Left colon (tissue), 2 donors: ENCODE measurements around the gene ECSIT. TPM values are rescaled to one million over a fixed set of nuclear protein-coding genes. Genes with fewer than 3 reads are reported as not detected.
"Not testable (repeated sequence)": the region's sequence is repeated elsewhere in the genome, so short reads cannot be mapped to it uniquely, and the experiment has no call there.

Experiments used
- ATAC-seq: fragments of 200-7000 bp; cut with Tn5 transposase; one replicate; pipeline ENCODE4 v1.9.1; 2020; ENCODE audit warnings: mild to moderate bottlenecking, moderate library complexity
- DNase-seq, 2 donors: peaks; one replicate each; pipeline ENCODE4 v3.0.0-alpha.2; 2020
- intact Hi-C, 2 donors: fragments of 100-400 bp; cut with DNase I in 1 of 2; cut with micrococcal nuclease in 1 of 2; formaldehyde crosslinking; loops; one replicate each; pipeline versions ENCODE4 v1.11.2 to v1.14.0; 2022; cut with DNase I, micrococcal nuclease
- microRNA-seq, 2 donors: library from miRNA; unstranded; fragments of <30 nt; microRNA quantifications; one replicate each; pipeline versions ENCODE4 v1.1.0 to v1.2.0, GENCODE V29; 2020
- total RNA-seq, 2 donors: library from RNA; stranded (reverse); fragmentation: NEBNext Ultra II Directional; extraction: Animal tissue kit (Norgen Biotek cat#: 25700); gene quantifications; one replicate each; pipeline ENCODE4 v1.2.1, GENCODE V29; 2021
- donor health status: DM: no; HTN: no; CAD: no.
- donor health status: DM: yes; HTN: yes; CAD: no.

ECSIT gene
- total RNA-seq, 2 donors from 2014 or later, result 52.8 to 64.5 TPM

DNA sequence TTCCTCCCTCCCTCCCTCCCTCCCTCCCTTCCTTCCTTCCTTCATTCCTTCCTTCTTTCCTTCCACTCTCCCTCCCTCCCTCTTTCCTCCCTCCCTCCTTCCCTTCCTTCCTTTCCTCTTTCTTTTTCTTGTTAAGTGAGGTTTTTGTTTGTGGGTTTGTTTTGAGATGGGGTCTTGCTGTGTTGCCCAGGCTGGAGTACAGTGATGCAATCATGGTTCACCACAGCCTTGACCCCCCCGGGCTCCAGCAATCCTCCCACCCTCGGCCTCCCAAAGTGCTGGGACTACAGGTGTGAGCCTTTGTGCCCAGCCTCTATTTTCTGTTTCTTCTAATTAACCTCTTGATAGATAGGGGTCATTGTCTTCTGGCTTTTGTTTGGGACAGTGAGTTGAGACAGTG is 67.5 kb downstream of the ECSIT start:
- intact Hi-C loops, result no loop called here
- no peak for ATAC-seq
- DNase-seq, result no peak

DNA sequence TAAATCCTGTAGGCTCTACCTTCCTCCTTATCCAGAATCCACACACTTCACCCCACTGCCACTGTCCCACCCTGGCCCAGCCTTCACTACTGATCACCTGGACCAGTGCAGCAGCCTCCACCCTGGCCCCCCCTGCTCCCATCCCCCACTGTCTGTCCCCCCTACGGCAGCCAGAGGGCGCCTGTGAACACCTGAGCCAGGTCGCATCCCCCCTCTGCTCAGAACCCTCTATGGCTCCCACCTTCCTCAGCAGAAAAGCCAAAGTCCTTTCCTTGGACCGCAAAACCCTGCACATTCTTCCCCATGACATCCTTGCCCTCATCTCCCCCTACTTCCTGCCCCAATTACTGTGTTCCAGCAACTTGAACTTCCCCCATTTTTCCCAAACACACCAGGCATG is 68.7 kb downstream of the ECSIT start:
- intact Hi-C loops, result no loop called here
- no peak for DNase-seq
- no peak for ATAC-seq

GRCh38 chr19:11458912-11459311 is 70.0 kb downstream of the ECSIT start:
- ATAC-seq, DNase-seq, intact Hi-C loops: not testable (repeated sequence)

DNA sequence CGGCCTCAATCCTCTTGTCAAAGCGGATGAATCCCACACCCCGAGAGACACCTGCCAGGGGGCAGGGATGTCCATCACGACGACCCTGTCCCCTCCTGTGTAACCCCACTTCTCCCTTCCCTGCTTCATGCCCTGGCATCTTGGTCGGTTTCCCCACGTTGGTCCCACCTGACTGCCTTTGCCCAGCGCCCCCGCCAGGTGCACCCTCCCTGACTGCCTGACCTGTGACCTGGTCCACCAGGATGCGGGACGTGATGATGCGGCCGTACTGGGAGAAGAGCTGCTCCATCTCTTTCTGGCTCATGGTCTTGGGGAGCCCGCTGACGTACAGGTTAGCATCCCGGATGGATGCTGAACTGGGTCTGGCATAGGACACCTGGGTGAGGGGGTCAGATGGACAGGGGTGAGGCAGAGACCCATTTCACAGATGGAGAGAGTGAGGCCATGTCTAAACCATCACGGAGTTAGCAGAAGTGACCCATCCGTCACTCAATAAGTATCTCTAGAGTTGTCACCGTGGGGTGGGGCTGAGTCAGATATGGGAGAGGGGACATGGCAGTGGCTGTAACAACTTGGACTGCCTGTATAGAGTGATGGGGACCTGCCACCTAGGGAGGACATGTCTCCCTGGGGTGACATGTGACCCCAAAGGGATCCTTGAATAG is 70.6 kb downstream of the ECSIT start:
- DNase-seq, result no peak
- intact Hi-C loops, result no loop called here
- no peak for ATAC-seq

GRCh38 chr19:11457831-11458230 is 71.1 kb downstream of the ECSIT start:
- intact Hi-C loops, result no loop called here
- DNase-seq, result no peak
- no peak for ATAC-seq

- ATAC-seq (no peak), DNase-seq (no peak)
- intact Hi-C loops, result no loop called here
Measured at GRCh38 chr19:11457115-11457514, 71.8 kb downstream of the ECSIT start.

DNA sequence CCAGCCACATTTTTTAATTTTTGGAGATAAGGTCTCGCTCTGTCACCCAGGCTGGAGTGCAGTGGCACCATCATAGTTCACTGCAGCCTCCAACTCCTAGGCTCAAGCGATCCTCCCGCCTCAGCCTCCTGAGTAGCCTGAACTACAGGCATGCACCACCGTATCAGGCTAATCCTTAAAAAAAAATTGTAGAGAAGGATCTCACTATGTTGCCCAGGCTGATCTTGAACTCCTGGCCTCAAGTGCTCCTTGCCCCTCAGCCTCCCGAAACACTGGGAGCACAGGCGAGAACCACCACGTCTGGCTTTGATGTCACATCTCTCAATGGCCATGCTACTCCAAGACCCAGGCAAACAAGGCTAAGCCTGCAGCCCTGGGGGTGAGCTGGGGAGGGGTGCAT is 72.3 kb downstream of the ECSIT start:
- ATAC-seq (no peak), DNase-seq (no peak)
- intact Hi-C loops, result no loop called here

Small RNAs within 50 kb of the gene (microRNA-seq; reads per million reads assigned to microRNA genes)
- gene MIR7974, result 0 to 1.4 reads per million in 2 donors

Other genes with a start within 250 kb of the ECSIT start
- gene TSPAN16, start 233.0 kb downstream of the ECSIT start, total RNA-seq, result not detected
- gene RAB3D, start 189.5 kb downstream of the ECSIT start, total RNA-seq, result 10 to 100 TPM; 34.7 to 37.6 TPM
- gene TMEM205, start 182.9 kb downstream of the ECSIT start, total RNA-seq, result 10 to 100 TPM; 43.5 to 51.9 TPM
- gene CCDC159, start 182.6 kb downstream of the ECSIT start, total RNA-seq, result 10 to 100 TPM; 28.6 to 30.2 TPM
- 1 to 10 TPM; 5.4 to 7.3 TPM for gene PLPPR2, start 173.7 kb downstream of the ECSIT start, total RNA-seq
- 1 to 10 TPM; 3.3 to 3.4 TPM for gene SWSAP1, start 154.5 kb downstream of the ECSIT start, total RNA-seq
- gene EPOR, start 144.8 kb downstream of the ECSIT start, total RNA-seq, result 1 to 10 TPM; 4.2 to 4.8 TPM
- gene RGL3, start 109.8 kb downstream of the ECSIT start, total RNA-seq, result 10 to 100 TPM; 21.1 to 23.9 TPM
- under 1 TPM in 1 of 2 donors, not detected in 1; 0.42 TPM for gene ODAD3, start 94.0 kb downstream of the ECSIT start, total RNA-seq
- 100 to 1,000 TPM; 301 to 320 TPM for gene PRKCSH, start 93.5 kb downstream of the ECSIT start, total RNA-seq
- gene ELAVL3, start 48.1 kb downstream of the ECSIT start, total RNA-seq, result under 1 TPM; 0.15 to 0.61 TPM
- 10 to 100 TPM in 1 of 2 donors, 1 to 10 TPM in 1; 7.5 to 10.4 TPM for gene ZNF653, start 23.3 kb downstream of the ECSIT start, total RNA-seq
- gene CNN1, start 9.7 kb upstream of the ECSIT start, total RNA-seq, result 100 to 1,000 TPM in 1 of 2 donors, 1 to 10 TPM in 1; 6.9 to 254 TPM
- gene ELOF1, start 30.1 kb upstream of the ECSIT start, total RNA-seq, result 10 to 100 TPM; 34.6 to 39.0 TPM
- 10 to 100 TPM; 22.6 to 26.8 TPM for gene ACP5, start 48.5 kb upstream of the ECSIT start, total RNA-seq
- 1 to 10 TPM; 8.5 to 9.2 TPM for gene ZNF627, start 68.3 kb upstream of the ECSIT start, total RNA-seq
- gene ZNF823, start 209.8 kb upstream of the ECSIT start, total RNA-seq, result 10 to 100 TPM; 13.6 to 16.1 TPM
- gene ZNF441, start 237.9 kb upstream of the ECSIT start, total RNA-seq, result 1 to 10 TPM; 3.5 to 4.8 TPM